Peyer's patch (tissue), 4 donors: Measurements from ENCODE around the gene ARID5A. TPM values are rescaled to one million over a fixed set of nuclear protein-coding genes. Genes with fewer than 3 reads are reported as not detected.
A peak's percentile ranks its signal among the peaks of the same experiment; 100 is the strongest.

Experiments used
- DNase-seq, 3 donors: peaks; one replicate each; pipeline ENCODE4 v3.0.0-alpha.2; 2017 to 2019
- H3K27ac ChIP-seq, 4 donors: fragments of 200-600 bp; sonication (generic); one replicate each; pipeline ENCODE4 v1.5.1; 2016 to 2019
- H3K27me3 ChIP-seq, 2 donors: fragments of 200-600 bp; sonication (generic); one replicate each; pipeline ENCODE4 v1.5.1; 2019
- H3K36me3 ChIP-seq, 3 donors: fragments of 200-600 bp; sonication (generic); one replicate each; pipeline ENCODE4 v1.5.1; 2016 to 2019
- H3K4me1 ChIP-seq, 4 donors: fragments of 200-600 bp; sonication (generic); one replicate each; pipeline ENCODE4 v1.5.1; 2016 to 2019
- H3K4me3 ChIP-seq, 4 donors: fragments of 200-600 bp; sonication (generic); 1 replicate in 3 of 4; 2 replicates in 1 of 4; pipeline ENCODE4 v1.5.1; 2016 to 2019; ENCODE audit warnings: mild to moderate bottlenecking in 1 of 4
- H3K9me3 ChIP-seq, 4 donors: fragments of 200-600 bp; sonication (generic); one replicate each; pipeline ENCODE4 v1.5.1; 2016 to 2019; ENCODE audit warnings: mild to moderate bottlenecking in 1 of 4
- POLR2A ChIP-seq, 2 donors: fragments of 450-650 bp; IDR thresholded peaks; one replicate each; pipeline ENCODE4 v1.5.1; 2017; ENCODE audit warnings: antibody characterized with exemption in 2 of 2, mild to moderate bottlenecking in 2 of 2, moderate library complexity in 2 of 2
- total RNA-seq, 4 donors: library from RNA; depleted of rRNA; stranded (reverse); fragments of >200 nt; gene quantifications; one replicate each; pipeline ENCODE4 v1.1.0, GENCODE V29; 2016
- TF ChIP-seq, protein P1 (sequence below), 6 experiments: fragments of 450-650 bp in 4 of 6; fragments of 200-600 bp in 2 of 6; sonication (generic) in 1 of 6; IDR thresholded peaks; one replicate each; pipeline ENCODE4 v1.5.1; 2017 to 2019; ENCODE audit warnings: antibody characterized with exemption in 6 of 6, mild to moderate bottlenecking in 3 of 6, moderate library complexity in 1 of 6

Gene ARID5A
- total RNA-seq: 10 to 100 TPM in 3 of 4 donors, 1 to 10 TPM in 1; 3.9 to 44.6 (median 16.9) TPM

DNA sequence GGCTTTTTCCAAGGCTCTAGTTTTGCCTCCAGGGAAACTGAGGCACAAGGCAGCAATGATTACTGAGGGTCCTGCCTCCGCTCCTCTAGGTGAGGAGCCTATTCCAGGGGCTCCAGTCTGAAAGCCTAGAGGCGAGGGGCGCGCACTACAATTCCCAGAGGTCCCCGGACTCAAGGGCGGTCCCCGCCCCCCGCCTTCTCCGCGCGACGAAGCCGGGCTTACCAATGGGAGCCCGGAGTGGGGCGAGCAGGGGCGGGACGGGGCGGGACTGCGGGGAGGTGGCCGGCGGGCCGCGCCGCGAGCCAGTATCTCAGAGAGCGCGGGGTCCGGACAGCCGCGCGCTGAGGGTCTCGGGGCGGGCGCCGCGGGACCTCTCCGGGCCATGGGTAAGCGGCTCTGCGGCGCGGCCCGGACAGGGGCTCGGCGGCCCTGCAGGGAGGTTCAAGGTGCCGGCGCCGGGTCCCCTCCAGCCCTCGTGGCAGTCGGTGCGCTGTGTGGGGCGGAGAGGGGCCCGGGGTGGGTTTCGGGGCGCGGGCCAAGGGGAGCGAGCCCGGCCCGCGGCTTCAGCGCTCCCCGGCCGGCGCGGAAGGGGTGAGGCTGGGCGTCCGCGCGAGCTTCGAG, at the start of gene ARID5A:
Gene ARID5A (plus strand): TSS at position 308 of the 621 bp plus-strand sequence. CDS start 75 bp downstream, at position 383.
- no peaks in the 10 kb centered on the region for H3K9me3 ChIP-seq
- H3K4me3 ChIP-seq: peak within 1 kb of the TSS; percentile 84 to 99 (median 87)
- H3K27ac ChIP-seq: peak within 1 kb of the TSS; percentile 92 to 100 (median 98)
- peaks cover 4 to 55% (median 20%) of the 10 kb centered on the region in 4 donors for H3K4me1 ChIP-seq
- no peaks in the 10 kb centered on the region for H3K36me3 ChIP-seq
- peak; percentile 58 to 88 for TF ChIP-seq POLR2A (IDR thresholded peaks at IDR 0.05)
- TF ChIP-seq, protein P1, sequence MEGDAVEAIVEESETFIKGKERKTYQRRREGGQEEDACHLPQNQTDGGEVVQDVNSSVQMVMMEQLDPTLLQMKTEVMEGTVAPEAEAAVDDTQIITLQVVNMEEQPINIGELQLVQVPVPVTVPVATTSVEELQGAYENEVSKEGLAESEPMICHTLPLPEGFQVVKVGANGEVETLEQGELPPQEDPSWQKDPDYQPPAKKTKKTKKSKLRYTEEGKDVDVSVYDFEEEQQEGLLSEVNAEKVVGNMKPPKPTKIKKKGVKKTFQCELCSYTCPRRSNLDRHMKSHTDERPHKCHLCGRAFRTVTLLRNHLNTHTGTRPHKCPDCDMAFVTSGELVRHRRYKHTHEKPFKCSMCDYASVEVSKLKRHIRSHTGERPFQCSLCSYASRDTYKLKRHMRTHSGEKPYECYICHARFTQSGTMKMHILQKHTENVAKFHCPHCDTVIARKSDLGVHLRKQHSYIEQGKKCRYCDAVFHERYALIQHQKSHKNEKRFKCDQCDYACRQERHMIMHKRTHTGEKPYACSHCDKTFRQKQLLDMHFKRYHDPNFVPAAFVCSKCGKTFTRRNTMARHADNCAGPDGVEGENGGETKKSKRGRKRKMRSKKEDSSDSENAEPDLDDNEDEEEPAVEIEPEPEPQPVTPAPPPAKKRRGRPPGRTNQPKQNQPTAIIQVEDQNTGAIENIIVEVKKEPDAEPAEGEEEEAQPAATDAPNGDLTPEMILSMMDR (IDR thresholded peaks at IDR 0.05): peak; percentile 36 to 58 (median 52)
- peak; percentile 92 to 98 (median 97) for DNase-seq
- no peaks in the 10 kb centered on the region for H3K27me3 ChIP-seq

- TF ChIP-seq POLR2A (IDR thresholded peaks at IDR 0.05): no peak
- TF ChIP-seq, protein P1 (IDR thresholded peaks at IDR 0.05): no peak
- Histone ChIP-seq H3K9me3 (no peaks in the 10 kb centered on the region), H3K36me3 (no peaks in the 10 kb centered on the region), H3K4me3 (no peak overlapping the region), H3K27me3 (no peaks in the 10 kb centered on the region), H3K27ac (no peak overlapping the region), H3K4me1 (peaks cover 0 to 9% (median 3%) of the 10 kb centered on the region in 4 donors)
- no peak for DNase-seq
These were observed 47.3 kb upstream of the ARID5A start for GRCh38 chr2:96489261-96489660.

- no peaks in the 10 kb centered on the region for H3K9me3 ChIP-seq
- no peaks in the 10 kb centered on the region for H3K27me3 ChIP-seq
- no peak for TF ChIP-seq POLR2A (IDR thresholded peaks at IDR 0.05)
- TF ChIP-seq, protein P1 (IDR thresholded peaks at IDR 0.05): no peak
- H3K4me3 ChIP-seq: no peak overlapping the region
- H3K36me3 ChIP-seq: no peaks in the 10 kb centered on the region
- H3K4me1 ChIP-seq: peaks cover 0 to 9% (median 3%) of the 10 kb centered on the region in 4 donors
- no peak overlapping the region for H3K27ac ChIP-seq
- DNase-seq: no peak
These were observed 46.9 kb upstream of the ARID5A start for GRCh38 chr2:96489663-96490062.

DNA sequence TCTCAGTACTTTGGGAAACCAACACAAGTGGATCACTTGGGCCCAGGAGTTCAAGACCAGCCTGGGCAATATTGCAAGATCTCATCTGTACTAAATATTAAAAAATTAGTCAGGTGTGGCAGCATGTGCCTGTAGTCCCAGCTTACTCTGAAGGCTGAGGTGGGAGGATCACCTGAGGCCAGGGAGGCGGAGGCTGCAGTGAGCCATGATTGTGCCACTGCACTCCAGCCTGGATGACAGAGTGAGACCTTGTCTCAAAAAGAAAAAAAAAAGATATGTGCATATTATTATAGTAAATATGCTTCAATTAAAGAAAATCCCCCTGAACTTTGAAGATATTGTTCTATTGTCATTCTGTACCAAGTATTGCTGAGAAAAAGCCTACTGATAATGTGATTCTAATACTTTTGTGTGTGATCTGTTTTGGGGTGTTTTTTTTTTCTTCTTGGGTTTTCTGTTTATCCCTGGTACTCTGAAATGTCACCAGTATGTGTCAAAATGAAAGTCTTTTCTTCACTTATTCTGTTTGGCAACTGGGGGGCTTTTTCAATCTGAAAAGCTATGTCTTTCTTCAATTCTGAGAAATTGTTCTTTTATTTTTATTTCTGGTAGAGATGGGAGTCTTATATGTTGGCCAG, 44.6 kb upstream of the ARID5A start:
- no peak overlapping the region for H3K27ac ChIP-seq
- TF ChIP-seq, protein P1 (IDR thresholded peaks at IDR 0.05): no peak
- TF ChIP-seq POLR2A (IDR thresholded peaks at IDR 0.05): no peak
- H3K4me3 ChIP-seq: no peak overlapping the region
- no peak for DNase-seq
- no peaks in the 10 kb centered on the region for H3K36me3 ChIP-seq
- no peaks in the 10 kb centered on the region for H3K27me3 ChIP-seq
- H3K4me1 ChIP-seq: no peaks in the 10 kb centered on the region
- no peaks in the 10 kb centered on the region for H3K9me3 ChIP-seq

DNA sequence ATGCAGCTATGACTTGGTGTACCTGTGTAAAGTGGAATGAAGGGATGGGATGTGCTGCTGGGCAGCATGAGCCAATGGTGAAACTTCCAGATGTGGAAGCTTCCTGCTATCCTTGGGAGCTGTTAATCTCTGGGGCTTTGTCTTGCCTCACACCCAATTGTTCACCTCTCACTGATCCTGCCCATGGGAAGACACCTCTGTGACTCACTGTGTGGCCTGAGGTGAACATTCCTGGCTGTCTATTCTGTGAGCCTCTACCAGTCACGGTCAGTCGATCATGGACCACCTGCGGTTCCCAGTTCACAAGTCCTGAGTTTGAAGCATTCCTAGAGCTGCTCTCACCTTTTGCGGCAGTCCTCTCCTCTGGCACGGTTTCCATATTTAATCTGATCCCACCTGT, 43.5 kb upstream of the ARID5A start:
- no peaks in the 10 kb centered on the region for H3K27me3 ChIP-seq
- H3K4me1 ChIP-seq: no peaks in the 10 kb centered on the region
- no peak for DNase-seq
- H3K4me3 ChIP-seq: no peak overlapping the region
- no peaks in the 10 kb centered on the region for H3K36me3 ChIP-seq
- TF ChIP-seq POLR2A (IDR thresholded peaks at IDR 0.05): no peak
- no peak overlapping the region for H3K27ac ChIP-seq
- H3K9me3 ChIP-seq: no peaks in the 10 kb centered on the region

GRCh38 chr2:96494188-96494587, 42.4 kb upstream of the ARID5A start:
- no peak for TF ChIP-seq POLR2A (IDR thresholded peaks at IDR 0.05)
- H3K9me3 ChIP-seq: no peaks in the 10 kb centered on the region

More at GRCh38 chr2:96494188-96494587, 42.4 kb upstream of the ARID5A start:
- Histone ChIP-seq H3K27ac (no peak overlapping the region), H3K4me1 (no peaks in the 10 kb centered on the region), H3K4me3 (no peak overlapping the region), H3K27me3 (no peaks in the 10 kb centered on the region), H3K36me3 (no peaks in the 10 kb centered on the region)
- no peak for DNase-seq
